Hepatocyte (in vitro differentiated cells): ENCODE results near the gene SNAPIN. TPM values are rescaled to one million over a fixed set of nuclear protein-coding genes. Genes with fewer than 3 reads are reported as not detected.

Source experiments
- DNase-seq: peaks from one replicate; pipeline ENCODE4 v3.0.0-alpha.2; 2016; ENCODE audit warnings: low spot score
- H2AFZ ChIP-seq: fragments of 200-600 bp; sonication (generic); 2 replicates; pipeline ENCODE4 v1.6.0; 2016; ENCODE audit warnings: antibody characterized with exemption, mild to moderate bottlenecking
- H3K27ac ChIP-seq: fragments of 200-600 bp; sonication (generic); 2 replicates; pipeline ENCODE4 v1.5.1; 2016; ENCODE audit warnings: mild to moderate bottlenecking
- H3K27me3 ChIP-seq: fragments of 200-600 bp; sonication (generic); 2 replicates; pipeline ENCODE4 v1.6.1; 2016
- H3K36me3 ChIP-seq: fragments of 200-600 bp; sonication (generic); replicated peaks from 2 replicates; pipeline ENCODE4 v1.5.1; 2016; ENCODE audit warnings: low read depth; ENCODE audit not compliant: insufficient read depth
- H3K4me1 ChIP-seq: fragments of 200-600 bp; sonication (generic); 2 replicates; pipeline ENCODE4 v1.5.1; 2016; ENCODE audit warnings: mild to moderate bottlenecking, moderate library complexity; ENCODE audit not compliant: insufficient read depth
- H3K4me2 ChIP-seq: fragments of 200-600 bp; sonication (generic); 2 replicates; pipeline ENCODE4 v1.6.0; 2016
- H3K4me3 ChIP-seq: fragments of 200-600 bp; sonication (generic); 2 replicates; pipeline ENCODE4 v1.5.1; 2016; ENCODE audit warnings: mild to moderate bottlenecking
- H3K79me2 ChIP-seq: fragments of 200-600 bp; sonication (generic); 2 replicates; pipeline ENCODE4 v1.6.0; 2017; ENCODE audit warnings: mild to moderate bottlenecking
- H3K9me2 ChIP-seq: fragments of 200-600 bp; sonication (generic); replicated peaks from 2 replicates; pipeline ENCODE4 v1.6.0; 2017; ENCODE audit warnings: mild to moderate bottlenecking; ENCODE audit not compliant: insufficient read depth
- H3K9me3 ChIP-seq: fragments of 200-600 bp; sonication (generic); 2 replicates; pipeline ENCODE4 v1.5.1; 2016; ENCODE audit warnings: low read depth, mild to moderate bottlenecking
- H4K20me1 ChIP-seq: fragments of 200-600 bp; sonication (generic); 2 replicates; pipeline ENCODE4 v1.6.0; 2016; ENCODE audit warnings: mild to moderate bottlenecking; ENCODE audit not compliant: insufficient read depth, poor library complexity, severe bottlenecking
- EZH2 ChIP-seq: fragments of 200-600 bp; sonication (generic); IDR thresholded peaks from 2 replicates; pipeline ENCODE4 v1.6.1; 2016; ENCODE audit warnings: antibody characterized with exemption, mild to moderate bottlenecking, borderline replicate concordance
- EZH2phosphoT487 ChIP-seq: fragments of 200-600 bp; sonication (generic); IDR thresholded peaks from one replicate; pipeline ENCODE4 v1.6.1; 2018; ENCODE audit warnings: antibody characterized with exemption, mild to moderate bottlenecking, low read depth, moderate library complexity; ENCODE audit not compliant: unreplicated experiment, severe bottlenecking
- WGBS: methylation state at CpG from one replicate; pipeline ENCODE4 v1.1.6; 2016; ENCODE audit warnings: low lambda C conversion rate; ENCODE audit errors: missing lambda C conversion rate; 5-methylcytosine and 5-hydroxymethylcytosine counted together
- polyA plus RNA-seq: library from polyadenylated mRNA; unstranded; fragments of >200 nt; fragmentation: Nextera tagmentation; extraction: Ambion mirVana; gene quantifications from 2 replicates; pipeline ENCODE4 v1.2.1, GENCODE V29; 2016
- total RNA-seq: library from RNA; depleted of rRNA; stranded (reverse); fragments of >200 nt; gene quantifications from 2 replicates; pipeline ENCODE4 v1.2.3, GENCODE V29; 2014
- TF ChIP-seq, protein P1 (sequence below): fragments of 200-600 bp; sonication (generic); IDR thresholded peaks from 2 replicates; pipeline ENCODE4 v1.5.1; 2016; ENCODE audit warnings: antibody characterized with exemption, mild to moderate bottlenecking; ENCODE audit not compliant: poor library complexity

Gene SNAPIN
- total and polyA plus RNA-seq, 2 experiments from 2014 or later = 41.4 to 63.2 TPM

DNA sequence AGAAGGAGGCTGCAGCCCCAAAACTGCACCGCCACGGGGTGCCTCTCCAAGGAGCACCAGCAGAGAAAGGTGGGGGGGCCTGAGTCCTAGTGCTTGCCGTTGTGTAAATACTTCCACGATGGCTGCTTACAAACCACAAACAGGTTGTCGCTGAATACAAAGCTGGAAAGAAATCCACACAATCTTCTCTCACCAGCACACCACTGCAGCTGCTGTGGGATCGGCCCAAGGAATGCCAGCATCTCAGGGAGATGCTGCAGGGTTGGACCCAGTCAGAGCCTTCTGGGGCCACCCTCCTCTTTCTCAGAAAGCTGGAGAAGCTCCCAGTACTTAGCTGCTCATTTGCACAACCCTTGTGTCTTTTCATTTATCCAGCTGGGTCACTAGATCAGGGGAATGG is 39.3 kb upstream of the SNAPIN start:
- H3K27me3 ChIP-seq = no peaks in the 10 kb centered on the region
- no peaks in the 10 kb centered on the region for H4K20me1 ChIP-seq
- no peak overlapping the region for H3K4me2 ChIP-seq
- H3K27ac ChIP-seq = no peak overlapping the region
- H3K4me3 ChIP-seq = no peak overlapping the region
- H3K9me3 ChIP-seq = no peaks in the 10 kb centered on the region
- TF ChIP-seq, protein P1, sequence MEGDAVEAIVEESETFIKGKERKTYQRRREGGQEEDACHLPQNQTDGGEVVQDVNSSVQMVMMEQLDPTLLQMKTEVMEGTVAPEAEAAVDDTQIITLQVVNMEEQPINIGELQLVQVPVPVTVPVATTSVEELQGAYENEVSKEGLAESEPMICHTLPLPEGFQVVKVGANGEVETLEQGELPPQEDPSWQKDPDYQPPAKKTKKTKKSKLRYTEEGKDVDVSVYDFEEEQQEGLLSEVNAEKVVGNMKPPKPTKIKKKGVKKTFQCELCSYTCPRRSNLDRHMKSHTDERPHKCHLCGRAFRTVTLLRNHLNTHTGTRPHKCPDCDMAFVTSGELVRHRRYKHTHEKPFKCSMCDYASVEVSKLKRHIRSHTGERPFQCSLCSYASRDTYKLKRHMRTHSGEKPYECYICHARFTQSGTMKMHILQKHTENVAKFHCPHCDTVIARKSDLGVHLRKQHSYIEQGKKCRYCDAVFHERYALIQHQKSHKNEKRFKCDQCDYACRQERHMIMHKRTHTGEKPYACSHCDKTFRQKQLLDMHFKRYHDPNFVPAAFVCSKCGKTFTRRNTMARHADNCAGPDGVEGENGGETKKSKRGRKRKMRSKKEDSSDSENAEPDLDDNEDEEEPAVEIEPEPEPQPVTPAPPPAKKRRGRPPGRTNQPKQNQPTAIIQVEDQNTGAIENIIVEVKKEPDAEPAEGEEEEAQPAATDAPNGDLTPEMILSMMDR = no peak
- no peak for TF ChIP-seq EZH2phosphoT487
- TF ChIP-seq EZH2 = no peak
- 92% methylated on average over 6 of the region's 6 CpGs for WGBS
- no peaks in the 10 kb centered on the region for H3K9me2 ChIP-seq
- no peaks in the 10 kb centered on the region for H3K36me3 ChIP-seq
- no peak overlapping the region for H2AFZ ChIP-seq
- peaks cover 20% of the 10 kb centered on the region for H3K4me1 ChIP-seq
- H3K79me2 ChIP-seq = peaks cover under 1% of the 10 kb centered on the region
- DNase-seq = no peak

DNA sequence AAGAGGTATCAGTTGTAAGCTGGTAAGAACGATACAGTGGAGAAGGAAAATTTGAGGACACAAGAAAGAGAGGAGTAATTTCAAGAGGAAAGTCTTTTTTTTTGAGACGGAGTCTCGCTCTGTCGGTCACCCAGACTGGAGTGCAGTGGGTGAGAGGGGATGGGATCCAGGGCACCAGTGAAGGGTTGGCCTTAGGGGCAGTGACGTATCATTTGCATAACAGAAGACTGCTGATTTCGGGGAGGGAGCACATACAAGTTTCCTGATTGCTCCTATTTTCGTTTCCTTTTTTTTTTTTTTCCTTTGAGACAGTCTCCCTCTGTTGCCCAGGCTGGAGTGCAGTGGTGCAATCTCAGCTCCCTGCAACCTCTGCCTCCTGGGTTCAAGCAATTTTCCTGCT is 35.4 kb upstream of the SNAPIN start:
- DNase-seq = no peak
- Histone ChIP-seq H3K9me3 (no peaks in the 10 kb centered on the region), H2AFZ (no peak overlapping the region), H3K4me1 (peaks cover 24% of the 10 kb centered on the region), H3K79me2 (peaks cover 15% of the 10 kb centered on the region), H3K4me2 (no peak overlapping the region), H3K27me3 (no peaks in the 10 kb centered on the region), H3K27ac (no peak overlapping the region), H4K20me1 (no peaks in the 10 kb centered on the region), H3K9me2 (no peaks in the 10 kb centered on the region), H3K36me3 (no peaks in the 10 kb centered on the region), H3K4me3 (no peak overlapping the region)
- 84% methylated on average over 7 of the region's 7 CpGs for WGBS
- TF ChIP-seq EZH2phosphoT487 (no peak), EZH2 (no peak)
- TF ChIP-seq, protein P1 = no peak

DNA sequence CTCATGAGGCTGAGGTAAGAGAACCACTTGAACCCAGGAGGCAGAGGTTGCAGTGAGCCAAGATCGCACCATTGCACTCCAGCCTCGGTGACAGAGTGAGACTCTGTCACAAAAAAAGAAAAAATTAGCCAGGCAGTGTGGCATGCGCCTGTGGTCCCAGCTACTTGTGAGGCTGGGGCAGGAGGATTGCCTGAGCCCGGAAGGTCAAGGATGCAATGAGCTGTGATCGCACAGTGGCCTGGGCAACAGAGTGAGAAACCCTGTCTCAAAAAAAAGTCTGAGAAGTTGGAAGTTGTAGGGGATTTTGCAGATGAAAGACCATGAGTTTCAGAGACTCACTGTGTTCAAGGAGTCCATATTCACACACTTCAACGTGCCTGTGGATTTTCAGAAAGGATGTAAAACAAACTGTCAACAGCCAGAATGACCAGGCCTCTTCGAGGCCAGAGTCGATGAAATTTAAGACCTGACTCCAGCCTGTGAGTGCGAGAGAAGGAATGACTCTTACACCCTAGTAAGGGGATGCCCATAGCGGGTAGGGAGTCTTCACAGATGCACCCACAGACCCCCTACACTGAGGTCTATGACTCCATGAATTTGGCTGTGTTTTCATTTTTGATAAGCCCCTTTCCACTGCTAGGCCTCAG is 33.4 kb upstream of the SNAPIN start:
- Histone ChIP-seq H3K79me2 (peaks cover 15% of the 10 kb centered on the region), H3K4me1 (peaks cover 25% of the 10 kb centered on the region), H3K36me3 (no peaks in the 10 kb centered on the region), H3K9me3 (no peaks in the 10 kb centered on the region), H2AFZ (no peak overlapping the region), H4K20me1 (no peaks in the 10 kb centered on the region), H3K27ac (no peak overlapping the region), H3K9me2 (no peaks in the 10 kb centered on the region), H3K4me2 (peak overlapping the region; percentile 96), H3K4me3 (no peak overlapping the region), H3K27me3 (no peaks in the 10 kb centered on the region)
- no peak for TF ChIP-seq EZH2
- TF ChIP-seq EZH2phosphoT487 = no peak
- TF ChIP-seq, protein P1 = no peak
- no peak for DNase-seq
- 79% methylated on average over 10 of the region's 10 CpGs for WGBS
